Measurements from ENCODE around the gene AGO3.
"Not testable (repeated sequence)": the region's sequence is repeated elsewhere in the genome, so short reads cannot be mapped to it uniquely, and the experiment has no call there.

- not testable (repeated sequence) for TF ChIP-seq CTCF, EP300 (IDR thresholded peaks at IDR 0.05)
Measured at GRCh38 chr1:35888981-35889380, 41.9 kb upstream of the AGO3 start.
